ENCODE measurements around the gene AP5S1. TPM values are rescaled to one million over a fixed set of nuclear protein-coding genes. Genes with fewer than 3 reads are reported as not detected.
"Not testable (repeated sequence)": the region's sequence is repeated elsewhere in the genome, so short reads cannot be mapped to it uniquely, and the experiment has no call there.

Gene AP5S1
- total and polyA plus RNA-seq, 9 of the 15 experiments (the other 6 are each of a cell fraction or from before 2014, with no cell fraction given): 2.6 to 8.8 (median 4.4) TPM

DNA sequence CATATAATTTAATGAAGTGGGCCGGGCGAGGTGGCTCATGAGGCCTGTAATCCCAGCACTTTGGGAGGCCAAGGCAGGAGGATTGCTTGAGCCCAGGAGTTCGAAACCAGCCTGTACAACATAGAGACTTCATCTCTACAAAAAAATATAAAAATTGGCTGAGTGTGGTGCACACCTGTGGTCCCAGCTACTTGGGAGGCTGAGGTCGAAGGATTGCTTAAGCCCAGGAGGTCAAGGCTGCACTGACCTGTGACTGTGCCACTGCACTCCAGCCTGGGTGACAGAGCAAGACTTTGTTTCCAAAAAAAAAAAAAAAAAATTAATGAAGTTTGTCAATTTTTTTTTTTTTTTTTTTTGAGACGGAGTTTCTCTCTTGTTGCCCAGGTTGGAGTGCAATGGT lies 9.5 kb downstream of the AP5S1 start:
- DNase-seq (ENCODE audit: extremely low read depth in 1 of 4, low spot score in 3 of 4); H3K4me2 ChIP-seq (ENCODE audit: insufficient read depth, low read length); H3K27me3 ChIP-seq (ENCODE audit: control insufficient read depth in 2 of 2, insufficient read depth in 2 of 2, low read length in 2 of 2); H3K4me1 ChIP-seq (replicated peaks in 1 of 2; ENCODE audit: control insufficient read depth in 2 of 2, insufficient read depth in 2 of 2, low read length in 2 of 2); H3K79me2 ChIP-seq (ENCODE audit: control insufficient read depth, insufficient read depth, low read length); BruUV-seq (replicated peaks); H3K9me1 ChIP-seq (ENCODE audit: control insufficient read depth, insufficient read depth, low read length); H3K9ac ChIP-seq (ENCODE audit: insufficient read depth in 1 of 2, low read depth in 2 of 2, low read length in 2 of 2); H4K20me1 ChIP-seq (replicated peaks; ENCODE audit: control insufficient read depth, insufficient read depth, low read length); ATAC-seq; H3K27ac ChIP-seq (ENCODE audit: extremely low read depth, low read depth, low read length); in situ Hi-C loops (cut with MboI); CTCF ChIA-PET (ENCODE audit: low intra/inter-chr PET ratio); H3K36me3 ChIP-seq (ENCODE audit: control insufficient read depth, insufficient read depth, low read length); FAIRE-seq; H2AFZ ChIP-seq (ENCODE audit: low read depth, low read length); H3K9me3 ChIP-seq (replicated peaks; ENCODE audit: control insufficient read depth, insufficient read depth, low read depth, low read length); intact Hi-C loops (cut with micrococcal nuclease); POLR2A ChIA-PET; H3K4me3 ChIP-seq: not testable (repeated sequence)
- WGBS (ENCODE audit: insufficient coverage, low coverage, missing lambda C conversion rate): 92% methylated on average over 3 of the region's 5 CpGs

- Histone ChIP-seq H3K4me1 (replicated peaks in 1 of 2; ENCODE audit: control insufficient read depth in 2 of 2, insufficient read depth in 2 of 2, low read length in 2 of 2) (peaks cover 9 to 11% of the 10 kb centered on the region in 2 experiments; a peak in 3 of 5 replicates), H2AFZ (ENCODE audit: low read depth, low read length) (no peak overlapping the region), H4K20me1 (replicated peaks; ENCODE audit: control insufficient read depth, insufficient read depth, low read length) (no peaks in the 10 kb centered on the region), H3K9me1 (ENCODE audit: control insufficient read depth, insufficient read depth, low read length) (no peaks in the 10 kb centered on the region), H3K79me2 (ENCODE audit: control insufficient read depth, insufficient read depth, low read length) (no peaks in the 10 kb centered on the region), H3K4me3 (no peak overlapping the region), H3K9me3 (replicated peaks; ENCODE audit: control insufficient read depth, insufficient read depth, low read depth, low read length) (no peaks in the 10 kb centered on the region), H3K27me3 (ENCODE audit: control insufficient read depth in 2 of 2, insufficient read depth in 2 of 2, low read length in 2 of 2) (no peaks in the 10 kb centered on the region), H3K4me2 (ENCODE audit: insufficient read depth, low read length) (no peak overlapping the region), H3K27ac (ENCODE audit: extremely low read depth, low read depth, low read length) (no peak overlapping the region), H3K36me3 (ENCODE audit: control insufficient read depth, insufficient read depth, low read length) (no peaks in the 10 kb centered on the region), H3K9ac (ENCODE audit: insufficient read depth in 1 of 2, low read depth in 2 of 2, low read length in 2 of 2) (no peak overlapping the region)
- in situ Hi-C loops (cut with MboI) (no loop called here), intact Hi-C loops (cut with micrococcal nuclease) (no loop called here)
- BruUV-seq (replicated peaks): no TSS peak
- DNase-seq (ENCODE audit: extremely low read depth in 1 of 4, low spot score in 3 of 4): no peak
- ATAC-seq: no peak
- no peak for FAIRE-seq
- 82% methylated on average over 3 of the region's 4 CpGs for WGBS (ENCODE audit: insufficient coverage, low coverage, missing lambda C conversion rate)
- ChIA-PET POLR2A (interaction anchor here (0.9 kb wide), 1 partner anchor 9 kb away, joined by 4 read pairs; no protein-coding TSS in a partner anchor), CTCF (ENCODE audit: low intra/inter-chr PET ratio) (no interaction called here)
- TF ChIP-seq CEBPG (CRISPR knock-in tag; IDR thresholded peaks at IDR 0.05) (no peak), CEBPG (tag; conservative IDR thresholded peaks at IDR 0.05 in 1 of 2, IDR thresholded peaks at IDR 0.05 in 1 of 2) (no peak), POLR2AphosphoS5 (IDR thresholded peaks at IDR 0.05; ENCODE audit: control insufficient read depth, insufficient read depth, low read depth, low read length) (no peak), SPI1 (IDR thresholded peaks at IDR 0.05; ENCODE audit: borderline replicate concordance, low read depth, low read length) (no peak), NFIC (IDR thresholded peaks at IDR 0.05) (no peak), ERF (CRISPR knock-in tag; IDR thresholded peaks at IDR 0.05) (no peak), ARHGAP35 (IDR thresholded peaks at IDR 0.05; ENCODE audit: partially characterized antibody) (no peak), ZNF507 (tag; conservative IDR thresholded peaks at IDR 0.05) (no peak), HLTF (IDR thresholded peaks at IDR 0.05) (no peak), ZNF696 (CRISPR knock-in tag; conservative IDR thresholded peaks at IDR 0.05) (no peak), BDP1 (IDR thresholded peaks at IDR 0.05; ENCODE audit: insufficient read depth, insufficient read length) (no peak), EP300 (IDR thresholded peaks at IDR 0.05; ENCODE audit: low read length) (no peak), CHD2 (IDR thresholded peaks at IDR 0.05; ENCODE audit: low read depth, low read length) (no peak), RBBP5 (IDR thresholded peaks at IDR 0.05; ENCODE audit: borderline replicate concordance, insufficient read depth, low read length, poor library complexity, severe bottlenecking) (no peak), MBD2 (IDR thresholded peaks at IDR 0.05; ENCODE audit: borderline replicate concordance, low read depth) (no peak), HINFP (tag; conservative IDR thresholded peaks at IDR 0.05; ENCODE audit: low read depth) (no peak)
- TF ChIP-seq, protein P1, sequence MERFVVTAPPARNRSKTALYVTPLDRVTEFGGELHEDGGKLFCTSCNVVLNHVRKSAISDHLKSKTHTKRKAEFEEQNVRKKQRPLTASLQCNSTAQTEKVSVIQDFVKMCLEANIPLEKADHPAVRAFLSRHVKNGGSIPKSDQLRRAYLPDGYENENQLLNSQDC (CRISPR knock-in tag; IDR thresholded peaks at IDR 0.05): no peak
Measured at GRCh38 chr20:3836132-3836531, 15.8 kb downstream of the AP5S1 start.

All from K562 (cell line).